Measurements from ENCODE around the gene MLXIP. TPM values are rescaled to one million over a fixed set of nuclear protein-coding genes. Genes with fewer than 3 reads are reported as not detected.

Gene MLXIP
- total and polyA plus RNA-seq, 2 of the 8 experiments (the other 6 are each of a cell fraction or from before 2014, with no cell fraction given), result 5.5 to 40.5 TPM

DNA sequence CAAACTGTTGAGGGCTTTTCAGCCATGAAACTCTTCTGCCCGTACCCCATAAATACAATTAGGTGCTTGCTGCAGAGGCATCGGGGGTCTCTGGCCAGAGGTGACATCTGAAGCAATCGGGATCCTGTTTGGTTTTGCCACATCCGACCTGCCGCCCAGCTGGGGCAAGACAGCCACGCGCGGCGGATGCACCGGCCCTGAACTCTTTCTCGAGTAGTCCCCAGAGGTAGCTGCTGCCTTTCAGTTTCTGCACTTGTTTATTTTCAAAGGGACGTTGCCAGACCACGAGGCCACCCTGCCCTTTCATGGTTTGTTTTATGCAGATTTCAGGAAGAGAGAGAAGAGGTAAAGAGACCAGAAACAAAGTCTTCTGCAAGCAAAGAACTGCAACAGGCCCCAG, 10.6 kb upstream of the MLXIP start:
- no peak overlapping the region for H2BK120ac ChIP-seq (replicated peaks; ENCODE audit: low read depth, low read length)
- H4K20me1 ChIP-seq (replicated peaks in 1 of 2; ENCODE audit: control insufficient read depth in 1 of 2, insufficient read depth in 2 of 2, low read length in 2 of 2), result no peaks in the 10 kb centered on the region
- DNase-seq (ENCODE audit: low read depth in 1 of 2, low spot score in 2 of 2), result no peak
- no peaks in the 10 kb centered on the region for H3K9me3 ChIP-seq (ENCODE audit: insufficient read depth in 2 of 2, low read depth in 1 of 2, low read length in 1 of 2)
- FAIRE-seq, result no peak
- H2BK15ac ChIP-seq (ENCODE audit: low read length), result no peak overlapping the region
- H2BK20ac ChIP-seq (ENCODE audit: low read length), result no peak overlapping the region
- H3K56ac ChIP-seq (replicated peaks; ENCODE audit: insufficient read length, low read depth, low read length), result no peak overlapping the region
- 0 out of 8 replicates have a peak, but pooled peaks cover 0 to 5% (median 0%) of the 10 kb centered on the region in 4 experiments for H3K36me3 ChIP-seq (ENCODE audit: control insufficient read depth in 2 of 4, insufficient read depth in 4 of 4, low read length in 3 of 4)
- H3K4me3 ChIP-seq (ENCODE audit: extremely low read depth in 1 of 4, insufficient read depth in 2 of 4, low read depth in 3 of 4, low read length in 4 of 4), result no peak overlapping the region
- H3K23ac ChIP-seq (ENCODE audit: insufficient read length), result no peak overlapping the region
- H3K9ac ChIP-seq (replicated peaks in 1 of 4; ENCODE audit: extremely low read depth in 1 of 4, low read depth in 3 of 4, low read length in 3 of 4), result no peak overlapping the region
- H3K79me1 ChIP-seq (ENCODE audit: low read depth, low read length), result 0 out of 2 replicates have a peak, but pooled peaks cover 2% of the 10 kb centered on the region
- H3K27me3 ChIP-seq (replicated peaks in 1 of 4; ENCODE audit: control insufficient read depth in 3 of 4, extremely low read depth in 1 of 4, insufficient read depth in 3 of 4, low read length in 3 of 4), result no peaks in the 10 kb centered on the region
- H2BK12ac ChIP-seq (ENCODE audit: low read depth, low read length), result no peak overlapping the region
- H3K4ac ChIP-seq (replicated peaks; ENCODE audit: insufficient read length, low read depth, low read length), result no peak overlapping the region
- H2AFZ ChIP-seq (ENCODE audit: low read length), result no peak overlapping the region
- no peak overlapping the region for H3K27ac ChIP-seq (ENCODE audit: low read depth, low read length)
- H3K4me2 ChIP-seq (ENCODE audit: insufficient read depth in 1 of 2, low read depth in 2 of 2, low read length in 2 of 2), result no peak overlapping the region
- 92% methylated on average over 13 of the region's 13 CpGs; no CpG with 5 or more reads in 1 of the 2 experiments for WGBS, 2 experiments (ENCODE audit: extremely low coverage in 1 of 2, insufficient coverage in 1 of 2, insufficient read length in 1 of 2, insufficient replicate concordance in 2 of 2, low coverage in 1 of 2, low lambda C conversion rate in 2 of 2, missing lambda C conversion rate in 1 of 2)
- no peak overlapping the region for H3K14ac ChIP-seq (ENCODE audit: insufficient read length)
- TF ChIP-seq TAF1 (IDR thresholded peaks at IDR 0.05; ENCODE audit: low read depth, low read length), result no peak
- no peak for TF ChIP-seq CHD2 (IDR thresholded peaks at IDR 0.05; ENCODE audit: low read length)
- TF ChIP-seq BACH1 (IDR thresholded peaks at IDR 0.05; ENCODE audit: low read length), result no peak
- no peaks in the 10 kb centered on the region; the same call in 1 of the 2 replicates for H3K23me2 ChIP-seq (ENCODE audit: low read depth, low read length)
- H4K8ac ChIP-seq (ENCODE audit: extremely low read depth, insufficient read depth, low read length), result no peak overlapping the region; the same call in 1 of the 2 replicates
- H4K5ac ChIP-seq (ENCODE audit: insufficient read length, low read depth, low read length), result no peak overlapping the region
- POLR2A ChIA-PET (ENCODE audit: partially characterized antibody), result interaction anchor here (1.5 kb wide), 1 partner anchor 10 kb away, joined by 5 read pairs; no protein-coding TSS in a partner anchor
- no peak overlapping the region for H4K91ac ChIP-seq (replicated peaks; ENCODE audit: insufficient read length, low read length)
- CTCF ChIA-PET (ENCODE audit: partially characterized antibody), result interaction anchor here (0.6 to 20.6 kb wide), 2 partner anchors 56 to 860 kb away, joined by 3 to 379 read pairs; no protein-coding TSS in a partner anchor
- H3K79me2 ChIP-seq (ENCODE audit: control insufficient read depth in 1 of 2, insufficient read depth in 2 of 2, low read length in 2 of 2), result no peaks in the 10 kb centered on the region
- no peak overlapping the region for H2BK5ac ChIP-seq (ENCODE audit: low read depth, low read length)
- H2AK5ac ChIP-seq (ENCODE audit: low read depth, low read length), result no peak overlapping the region
- H3K4me1 ChIP-seq (replicated peaks in 1 of 4; ENCODE audit: control insufficient read depth in 3 of 4, insufficient read depth in 4 of 4, low read length in 3 of 4), result peaks cover 0 to 19% (median 10%) of the 10 kb centered on the region in 4 experiments; a peak in 6 of 7 replicates
- no peak overlapping the region for H3K18ac ChIP-seq (ENCODE audit: extremely low read depth, low read length)
